Transverse colon (tissue), 4 donors: ENCODE data around the gene CHSY1. TPM values are rescaled to one million over a fixed set of nuclear protein-coding genes. Genes with fewer than 3 reads are reported as not detected.

Experiments
- DNase-seq: peaks from one replicate; pipeline ENCODE4 v3.0.0-alpha.2; 2019
- H3K27ac ChIP-seq, 4 donors: fragments of 200-600 bp; sonication (generic); 2 replicates each; pipeline ENCODE4 v1.5.1; 2016 to 2018; ENCODE audit warnings: inconsistent platforms in 4 of 4
- H3K27me3 ChIP-seq: fragments of 200-600 bp; sonication (generic); 2 replicates; pipeline ENCODE4 v1.5.1; 2017; ENCODE audit warnings: inconsistent platforms
- H3K36me3 ChIP-seq, 4 donors: fragments of 200-600 bp; sonication (generic); 2 replicates each; pipeline ENCODE4 v1.5.1; 2017 to 2019; ENCODE audit warnings: inconsistent platforms in 4 of 4
- H3K4me1 ChIP-seq, 4 donors: fragments of 200-600 bp; sonication (generic); 2 replicates each; pipeline ENCODE4 v1.5.1; 2017 to 2020; ENCODE audit warnings: inconsistent platforms in 4 of 4
- H3K4me3 ChIP-seq, 4 donors: fragments of 200-600 bp; sonication (generic); 1 replicate in 1 of 4; 2 replicates in 3 of 4; pipeline versions ENCODE4 v1.5.1 to v1.6.1; 2017 to 2019; ENCODE audit warnings: inconsistent platforms in 4 of 4
- H3K9me3 ChIP-seq, 2 donors: fragments of 200-600 bp; sonication (generic); 2 replicates each; pipeline ENCODE4 v1.5.1; 2017 to 2019; ENCODE audit warnings: inconsistent platforms in 2 of 2
- CTCF ChIP-seq, 5 experiments: fragments of 200-600 bp in 3 of 5; fragments of 450-650 bp in 2 of 5; sonication (generic) in 3 of 5; IDR thresholded peaks; 1 replicate in 2 of 5; 2 replicates in 3 of 5; pipeline ENCODE4 v1.5.1; 2016 to 2017; ENCODE audit warnings: antibody characterized with exemption in 5 of 5, inconsistent platforms in 3 of 5, mild to moderate bottlenecking in 2 of 5, moderate library complexity in 1 of 5
- EP300 ChIP-seq: sonication (generic); formaldehyde crosslinking; IDR thresholded peaks from one replicate; pipeline ENCODE4 v1.6.1; 2017; ENCODE audit warnings: antibody characterized with exemption, low read depth
- POLR2A ChIP-seq: fragments of 450-650 bp; IDR thresholded peaks from one replicate; pipeline ENCODE4 v1.6.1; 2016; ENCODE audit warnings: antibody characterized with exemption, mild to moderate bottlenecking, moderate library complexity
- POLR2AphosphoS5 ChIP-seq, 3 donors: sonication (generic); formaldehyde crosslinking; IDR thresholded peaks; one replicate each; pipeline ENCODE4 v1.6.1; 2016; ENCODE audit warnings: antibody characterized with exemption in 3 of 3
- WGBS, 2 donors: methylation state at CpG; one replicate each; pipeline ENCODE4 v1.1.5; 2018; ENCODE audit warnings: low coverage in 1 of 2; 5-methylcytosine and 5-hydroxymethylcytosine counted together
- in situ Hi-C, 4 donors: fragments of 200-750 bp; cut with MboI; loops; one replicate each; pipeline versions ENCODE4 v1.15.0 to v1.15.1; 2017; ENCODE audit warnings: low sequenced_read_pairs in 3 of 4, low pct_ligation_motif_present in 1 of 4, low pct_unique_long_range_greater_than_20kb in 1 of 4
- intact Hi-C: fragments of 100-400 bp; cut with DNase I; formaldehyde crosslinking; loops from one replicate; pipeline ENCODE4 v1.15.1; 2023; ENCODE audit warnings: low total_unique reads
- total RNA-seq, 4 donors: library from RNA; depleted of rRNA; stranded (reverse); fragments of >200 nt; gene quantifications; one replicate each; pipeline ENCODE4 v1.1.0, GENCODE V29; 2016

CHSY1 gene
- total RNA-seq, 4 donors from 2014 or later, result 4.0 to 33.7 (median 11.8) TPM

GRCh38 chr15:101200181-101200580, 51.7 kb downstream of the CHSY1 start:
- no peak for DNase-seq
- Histone ChIP-seq H3K4me3 (no peak overlapping the region), H3K9me3 (no peaks in the 10 kb centered on the region), H3K36me3 (no peaks in the 10 kb centered on the region), H3K27me3 (no peaks in the 10 kb centered on the region), H3K4me1 (peaks cover 0 to 46% (median 7%) of the 10 kb centered on the region in 4 donors), H3K27ac (peak overlapping the region; percentile 45 to 73 (median 62))
- WGBS, 2 donors, result 67 to 74% methylated on average over 8 to 9 of the region's 9 CpGs
- intact Hi-C loops (no loop called here), in situ Hi-C loops (no loop called here)
- TF ChIP-seq POLR2AphosphoS5 (IDR thresholded peaks at IDR 0.05) (no peak), CTCF (IDR thresholded peaks at IDR 0.05) (no peak)

- H3K4me3 ChIP-seq, result no peak overlapping the region
- 70 to 87% methylated on average over 2 to 6 of the region's 6 CpGs for WGBS, 2 donors
- DNase-seq, result no peak
- in situ Hi-C loops, result no loop called here
- no peaks in the 10 kb centered on the region for H3K27me3 ChIP-seq
- no peaks in the 10 kb centered on the region for H3K36me3 ChIP-seq
- intact Hi-C loops, result no loop called here
- H3K4me1 ChIP-seq, result peaks cover 0 to 49% (median 10%) of the 10 kb centered on the region in 4 donors
- H3K9me3 ChIP-seq, result no peaks in the 10 kb centered on the region
- H3K27ac ChIP-seq, result peak overlapping the region; percentile 45 to 73 (median 62)
- no peak for TF ChIP-seq EP300
- TF ChIP-seq CTCF (IDR thresholded peaks at IDR 0.05), result no peak
- no peak for TF ChIP-seq POLR2AphosphoS5 (IDR thresholded peaks at IDR 0.05)
- no peak for TF ChIP-seq POLR2A
These were observed 53.0 kb downstream of the CHSY1 start for GRCh38 chr15:101198800-101199199.

- in situ Hi-C loops, result no loop called here
- Histone ChIP-seq H3K4me3 (no peak overlapping the region), H3K9me3 (no peaks in the 10 kb centered on the region), H3K27ac (peak overlapping the region in 2 of 4 donors; percentile 54 to 73), H3K4me1 (peaks cover 3 to 56% (median 12%) of the 10 kb centered on the region in 4 donors), H3K36me3 (no peaks in the 10 kb centered on the region), H3K27me3 (no peaks in the 10 kb centered on the region)
- intact Hi-C loops, result no loop called here
- TF ChIP-seq POLR2AphosphoS5 (IDR thresholded peaks at IDR 0.05), result no peak
- TF ChIP-seq CTCF (IDR thresholded peaks at IDR 0.05), result no peak
- no peak for TF ChIP-seq POLR2A
- no peak for TF ChIP-seq EP300
- DNase-seq, result no peak
- WGBS, 2 donors, result 89 to 93% methylated on average over 12 to 16 of the region's 16 CpGs
These were observed 53.7 kb downstream of the CHSY1 start for GRCh38 chr15:101198031-101198575.

GRCh38 chr15:101194546-101195125, 57.2 kb downstream of the CHSY1 start:
- in situ Hi-C loops (no loop called here), intact Hi-C loops (no loop called here)
- Histone ChIP-seq H3K4me1 (peaks cover 0 to 57% (median 11%) of the 10 kb centered on the region in 4 donors), H3K36me3 (no peaks in the 10 kb centered on the region), H3K27me3 (no peaks in the 10 kb centered on the region), H3K27ac (peak overlapping the region in 1 of 4 donors; percentile 52), H3K9me3 (no peaks in the 10 kb centered on the region), H3K4me3 (no peak overlapping the region)
- TF ChIP-seq POLR2AphosphoS5 (IDR thresholded peaks at IDR 0.05), result no peak
- TF ChIP-seq POLR2A, result no peak
- TF ChIP-seq CTCF (IDR thresholded peaks at IDR 0.05), result no peak
- TF ChIP-seq EP300, result no peak
- WGBS, 2 donors, result 75 to 84% methylated on average over 8 of the region's 8 CpGs
- no peak for DNase-seq
